GM21367 (cell line): ENCODE results near the gene ABCC12.

Experiments
- ATAC-seq: cut with Tn5 transposase; IDR thresholded peaks from one replicate; pipeline ENCODE4 v1.9.1; 2021; ENCODE audit not compliant: unreplicated experiment

ABCC12 gene

GRCh38 chr16:48133455-48134211 is 22.2 kb downstream of the ABCC12 start:
- ATAC-seq, result no peak

- no peak for ATAC-seq
Measured at GRCh38 chr16:48132696-48133095, 23.1 kb downstream of the ABCC12 start.

- ATAC-seq, result no peak
Measured at GRCh38 chr16:48131201-48131935, 24.4 kb downstream of the ABCC12 start.

GRCh38 chr16:48129926-48130325 is 25.9 kb downstream of the ABCC12 start:
- no peak for ATAC-seq

GRCh38 chr16:48128769-48129168 is 27.0 kb downstream of the ABCC12 start:
- no peak for ATAC-seq

GRCh38 chr16:48126801-48127644 is 28.8 kb downstream of the ABCC12 start:
- ATAC-seq, result no peak

GRCh38 chr16:48125888-48126287 is 29.9 kb downstream of the ABCC12 start:
- ATAC-seq, result no peak

- ATAC-seq, result no peak
Measured at GRCh38 chr16:48124266-48124665, 31.5 kb downstream of the ABCC12 start.

- ATAC-seq, result no peak
Measured at GRCh38 chr16:48123104-48123788, 32.5 kb downstream of the ABCC12 start.

- ATAC-seq, result no peak
Measured at GRCh38 chr16:48121276-48121675, 34.5 kb downstream of the ABCC12 start.

GRCh38 chr16:48118841-48119240 is 37.0 kb downstream of the ABCC12 start:
- no peak for ATAC-seq

GRCh38 chr16:48117217-48118105 is 38.3 kb downstream of the ABCC12 start:
- ATAC-seq, result peak; percentile 76

GRCh38 chr16:48115299-48115698 is 40.5 kb downstream of the ABCC12 start:
- no peak for ATAC-seq

- no peak for ATAC-seq
Measured at GRCh38 chr16:48114410-48114809, 41.4 kb downstream of the ABCC12 start.

GRCh38 chr16:48113471-48113870 is 42.3 kb downstream of the ABCC12 start:
- no peak for ATAC-seq

GRCh38 chr16:48113001-48113400 is 42.8 kb downstream of the ABCC12 start:
- ATAC-seq, result no peak

- ATAC-seq, result no peak
Measured at GRCh38 chr16:48112600-48112999, 43.2 kb downstream of the ABCC12 start.

- no peak for ATAC-seq
Measured at GRCh38 chr16:48110982-48111381, 44.8 kb downstream of the ABCC12 start.

- no peak for ATAC-seq
Measured at GRCh38 chr16:48110000-48110399, 45.8 kb downstream of the ABCC12 start.

GRCh38 chr16:48109475-48109874 is 46.3 kb downstream of the ABCC12 start:
- ATAC-seq, result no peak
